HepG2 (cell line): ENCODE measurements around the gene DSG2. TPM values are rescaled to one million over a fixed set of nuclear protein-coding genes. Genes with fewer than 3 reads are reported as not detected.

Source experiments
- ARID5B ChIP-seq: IDR thresholded peaks from 2 replicates; pipeline ENCODE4 v1.4.0; 2020; ENCODE audit warnings: mild to moderate bottlenecking, missing genetic modification reagents
- BCL6 ChIP-seq: IDR thresholded peaks from 2 replicates; pipeline ENCODE4 v1.6.1; 2016; ENCODE audit warnings: missing genetic modification reagents, missing compliant biosample characterization
- CC2D1A ChIP-seq: sonication (generic); formaldehyde crosslinking; IDR thresholded peaks from 2 replicates; pipeline ENCODE4 v1.8.1; 2023; ENCODE audit warnings: mild to moderate bottlenecking, missing genetic modification reagents
- DPF2 ChIP-seq: sonication (generic); formaldehyde crosslinking; IDR thresholded peaks from 2 replicates; pipeline ENCODE4 v1.4.0; 2020; ENCODE audit warnings: mild to moderate bottlenecking, low read depth, missing genetic modification reagents, borderline replicate concordance
- ELF3 ChIP-seq: IDR thresholded peaks from 2 replicates; pipeline ENCODE4 v1.6.1; 2016; ENCODE audit warnings: missing genetic modification reagents, missing compliant biosample characterization
- FOXA3 ChIP-seq: IDR thresholded peaks from 2 replicates; pipeline ENCODE4 v1.6.1; 2016; ENCODE audit warnings: missing genetic modification reagents, missing compliant biosample characterization
- GATAD2A ChIP-seq: IDR thresholded peaks from 2 replicates; pipeline ENCODE4 v1.6.1; 2016
- HDAC2 ChIP-seq: sonication (generic); formaldehyde crosslinking; IDR thresholded peaks from 2 replicates; pipeline ENCODE4 v1.4.0; 2020; ENCODE audit warnings: missing genetic modification reagents
- HIC2 ChIP-seq: sonication (generic); formaldehyde crosslinking; IDR thresholded peaks from 2 replicates; pipeline ENCODE4 v1.9.0; 2022; ENCODE audit warnings: low read depth, missing genetic modification reagents
- IRF2 ChIP-seq: IDR thresholded peaks from 2 replicates; pipeline ENCODE4 v1.6.1; 2018; ENCODE audit warnings: missing genetic modification reagents, missing compliant biosample characterization
- JUNB ChIP-seq: sonication (generic); formaldehyde crosslinking; IDR thresholded peaks from 2 replicates; pipeline ENCODE4 v1.8.0; 2022; ENCODE audit warnings: missing genetic modification reagents, mild to moderate bottlenecking, borderline replicate concordance
- ONECUT2 ChIP-seq: sonication (generic); formaldehyde crosslinking; IDR thresholded peaks from 2 replicates; pipeline ENCODE4 v1.4.0; 2020; ENCODE audit warnings: missing genetic modification reagents
- PITX1 ChIP-seq: sonication (generic); formaldehyde crosslinking; IDR thresholded peaks from 2 replicates; pipeline ENCODE4 v1.5.1; 2020; ENCODE audit warnings: mild to moderate bottlenecking, missing genetic modification reagents
- RBM22 ChIP-seq: fragments of 200-400 bp; formaldehyde crosslinking; optimal IDR thresholded peaks from 2 replicates; pipeline ENCODE3; 2017; ENCODE audit warnings: mild to moderate bottlenecking, low read length, moderate library complexity
- RXRA ChIP-seq: sonication (generic); formaldehyde crosslinking; IDR thresholded peaks from 2 replicates; pipeline ENCODE4 v1.5.1; 2020; ENCODE audit warnings: missing genetic modification reagents
- SNAPC2 ChIP-seq: sonication (generic); formaldehyde crosslinking; IDR thresholded peaks from 2 replicates; pipeline ENCODE4 v1.8.1; 2022; ENCODE audit warnings: mild to moderate bottlenecking, missing genetic modification reagents
- SRY ChIP-seq: sonication (generic); formaldehyde crosslinking; IDR thresholded peaks from 2 replicates; pipeline ENCODE4 v1.8.0; 2022; ENCODE audit warnings: mild to moderate bottlenecking, missing genetic modification reagents
- TCF12 ChIP-seq, 2 experiments: fragments of 450-650 bp in 1 of 2; sonication (generic) in 1 of 2; formaldehyde crosslinking in 1 of 2; IDR thresholded peaks; 2 replicates each; pipeline versions ENCODE4 v1.6.1 to v1.8.0; 2017 to 2022; ENCODE audit warnings: antibody characterized with exemption in 1 of 2, mild to moderate bottlenecking in 1 of 2, missing genetic modification reagents in 1 of 2, moderate library complexity in 1 of 2
- THRA ChIP-seq: sonication (generic); formaldehyde crosslinking; IDR thresholded peaks from 2 replicates; pipeline ENCODE4 v1.4.0; 2020; ENCODE audit warnings: missing genetic modification reagents, borderline replicate concordance
- ZNF460 ChIP-seq: sonication (generic); formaldehyde crosslinking; IDR thresholded peaks from 2 replicates; pipeline ENCODE4 v1.5.1; 2020; ENCODE audit warnings: missing genetic modification reagents, mild to moderate bottlenecking, borderline replicate concordance
- ZNF576 ChIP-seq: sonication (generic); formaldehyde crosslinking; IDR thresholded peaks from 2 replicates; pipeline ENCODE4 v1.4.0; 2020; ENCODE audit warnings: mild to moderate bottlenecking, missing genetic modification reagents
- ZNF768 ChIP-seq: sonication (generic); formaldehyde crosslinking; IDR thresholded peaks from 2 replicates; pipeline ENCODE4 v1.4.0; 2020; ENCODE audit warnings: missing genetic modification reagents
- ZSCAN12 ChIP-seq: sonication (generic); formaldehyde crosslinking; IDR thresholded peaks from 2 replicates; pipeline ENCODE4 v1.9.0; 2021; ENCODE audit warnings: mild to moderate bottlenecking, missing genetic modification reagents
- ZSCAN29 ChIP-seq: sonication (generic); formaldehyde crosslinking; conservative IDR thresholded peaks from 2 replicates; pipeline ENCODE4 v1.4.0; 2020; ENCODE audit warnings: mild to moderate bottlenecking, missing genetic modification reagents
- ZSCAN30 ChIP-seq: sonication (generic); formaldehyde crosslinking; IDR thresholded peaks from 2 replicates; pipeline ENCODE4 v1.5.0; 2020; ENCODE audit warnings: mild to moderate bottlenecking, missing genetic modification reagents
- polyA plus RNA-seq, 8 experiments: library from polyadenylated mRNA; depleted of rRNA in 3 of 8; stranded (reverse) in 7 of 8; unstranded in 1 of 8; fragments of >200 nt; fragmentation: Illumina TruSeq in 4 of 8; extraction: Trizol in 4 of 8; gene quantifications; 2 replicates each; pipeline versions ENCODE4 v1.2.1 to v1.2.3, GENCODE V29; 2011 to 2016; ENCODE audit warnings: low read depth in 4 of 8, missing spikeins in 1 of 8, mixed read lengths in 1 of 8; ENCODE audit not compliant: insufficient read depth in 1 of 8
- total RNA-seq, 5 experiments: library from RNA; depleted of rRNA; stranded (reverse); fragments of >200 nt; fragmentation: Illumina TruSeq; extraction: Trizol; gene quantifications; 2 replicates each; pipeline ENCODE4 v1.2.3, GENCODE V29; 2016; ENCODE audit warnings: low read depth in 1 of 5
- TF ChIP-seq, protein P1 (sequence below): IDR thresholded peaks from 2 replicates; pipeline ENCODE4 v1.6.1; 2016; ENCODE audit warnings: mild to moderate bottlenecking, missing biosample characterization, missing genetic modification reagents

The DSG2 gene
- total and polyA plus RNA-seq, 2 of the 13 experiments (the other 11 are each of a cell fraction or from before 2014, with no cell fraction given), result 23.3 to 66.7 TPM

- peak; percentile 82 for TF ChIP-seq ARID5B (CRISPR knock-in tag)
- TF ChIP-seq SRY (CRISPR knock-in tag), result no peak
- TF ChIP-seq BCL6 (CRISPR knock-in tag), result 0 out of 2 replicates have a peak, but pooled peaks have one; percentile 22
- no peak for TF ChIP-seq ZSCAN30 (CRISPR knock-in tag)
- no peak for TF ChIP-seq ZSCAN12 (CRISPR knock-in tag)
- TF ChIP-seq THRA (CRISPR knock-in tag), result peak; percentile 10; the same call in 1 of the 2 replicates
- no peak for TF ChIP-seq ZNF768
- no peak for TF ChIP-seq JUNB
- no peak for TF ChIP-seq RXRA (CRISPR knock-in tag)
- no peak for TF ChIP-seq PITX1 (CRISPR knock-in tag)
- TF ChIP-seq HIC2 (CRISPR knock-in tag), result no peak
- TF ChIP-seq, protein P1, sequence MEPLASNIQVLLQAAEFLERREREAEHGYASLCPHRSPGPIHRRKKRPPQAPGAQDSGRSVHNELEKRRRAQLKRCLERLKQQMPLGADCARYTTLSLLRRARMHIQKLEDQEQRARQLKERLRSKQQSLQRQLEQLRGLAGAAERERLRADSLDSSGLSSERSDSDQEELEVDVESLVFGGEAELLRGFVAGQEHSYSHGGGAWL, result no peak
- TF ChIP-seq TCF12 (IDR thresholded peaks at IDR 0.05), result no peak
- TF ChIP-seq TCF12 (CRISPR knock-in tag; IDR thresholded peaks at IDR 0.05), result no peak
- no peak for TF ChIP-seq IRF2
- no peak for TF ChIP-seq ZNF576 (CRISPR knock-in tag)
- peak; percentile 56 for TF ChIP-seq RBM22
- no peak for TF ChIP-seq ZNF460 (CRISPR knock-in tag)
- no peak for TF ChIP-seq CC2D1A (CRISPR knock-in tag)
- peak; percentile 91 for TF ChIP-seq ELF3 (CRISPR knock-in tag)
- TF ChIP-seq DPF2 (CRISPR knock-in tag), result no peak
- no peak for TF ChIP-seq ONECUT2 (CRISPR knock-in tag)
- no peak for TF ChIP-seq ZSCAN29 (CRISPR knock-in tag)
- TF ChIP-seq GATAD2A (CRISPR knock-in tag), result peak; percentile 78
- TF ChIP-seq SNAPC2 (CRISPR knock-in tag), result no peak
- peak; percentile 58 for TF ChIP-seq HDAC2 (CRISPR knock-in tag)
- TF ChIP-seq FOXA3, result peak; percentile 42; the same call in 1 of the 2 replicates
Observed at GRCh38 chr18:31510319-31510718, 12.3 kb downstream of the DSG2 start (continued).
